Measurements from ENCODE around the gene ADAMTS14. TPM values are rescaled to one million over a fixed set of nuclear protein-coding genes. Genes with fewer than 3 reads are reported as not detected.

Gene ADAMTS14
- total RNA-seq, 1 experiment from 2014 or later, result 1.9 TPM

GRCh38 chr10:70658582-70659136, 13.6 kb upstream of the ADAMTS14 start:
- ChIA-PET CTCF (interaction anchor here (0.6 kb wide), 1 partner anchor 111 kb away, joined by 4 read pairs; no protein-coding TSS in a partner anchor), POLR2A (ENCODE audit: unreplicated experiment) (no interaction called here)
- H3K79me2 ChIP-seq (ENCODE audit: low read depth), result no peaks in the 10 kb centered on the region
- no peak overlapping the region for H3K4me3 ChIP-seq
- no peak overlapping the region for H2AFZ ChIP-seq
- H3K27me3 ChIP-seq (ENCODE audit: insufficient read depth, low read depth), result no peaks in the 10 kb centered on the region
- peaks cover 10% of the 10 kb centered on the region; the same call in 1 of the 2 replicates for H3K9me3 ChIP-seq (ENCODE audit: insufficient read depth, low read depth)
- TF ChIP-seq CTCF (conservative IDR thresholded peaks at IDR 0.05) (no peak), EZH2 (IDR thresholded peaks at IDR 0.05; ENCODE audit: low read depth) (no peak)
- intact Hi-C loops (cut with micrococcal nuclease; ENCODE audit: unreplicated experiment), result no loop called here
- no peaks in the 10 kb centered on the region for H4K20me1 ChIP-seq (ENCODE audit: insufficient read depth)
- peaks cover 13% of the 10 kb centered on the region for H3F3A ChIP-seq (ENCODE audit: insufficient read depth, low read depth)
- DNase-seq, result no peak
- H3K4me2 ChIP-seq, result no peak overlapping the region
- H3K36me3 ChIP-seq (ENCODE audit: low read depth), result no peaks in the 10 kb centered on the region
- BruUV-seq (replicated peaks), result no TSS peak
- H3K4me1 ChIP-seq (replicated peaks; ENCODE audit: insufficient read depth), result peaks cover 11% of the 10 kb centered on the region
- H3K27ac ChIP-seq, result no peak overlapping the region
- no peaks in the 10 kb centered on the region for H3K9me2 ChIP-seq (ENCODE audit: insufficient read depth)

GRCh38 chr10:70659306-70659705, 13.0 kb upstream of the ADAMTS14 start:
- H3K4me1 ChIP-seq (replicated peaks; ENCODE audit: insufficient read depth), result peaks cover 17% of the 10 kb centered on the region
- H3K36me3 ChIP-seq (ENCODE audit: low read depth), result no peaks in the 10 kb centered on the region
- CTCF ChIA-PET, result no interaction called here
- H3K4me2 ChIP-seq, result no peak overlapping the region
- no peaks in the 10 kb centered on the region for H3K9me2 ChIP-seq (ENCODE audit: insufficient read depth)
- no peaks in the 10 kb centered on the region for H4K20me1 ChIP-seq (ENCODE audit: insufficient read depth)
- TF ChIP-seq CTCF (conservative IDR thresholded peaks at IDR 0.05) (no peak), EZH2 (IDR thresholded peaks at IDR 0.05; ENCODE audit: low read depth) (no peak)
- peaks cover 10% of the 10 kb centered on the region; the same call in 1 of the 2 replicates for H3K9me3 ChIP-seq (ENCODE audit: insufficient read depth, low read depth)
- no TSS peak for BruUV-seq (replicated peaks)
- no peak overlapping the region for H2AFZ ChIP-seq
- H3K79me2 ChIP-seq (ENCODE audit: low read depth), result no peaks in the 10 kb centered on the region
- H3K27ac ChIP-seq, result no peak overlapping the region
- H3F3A ChIP-seq (ENCODE audit: insufficient read depth, low read depth), result peaks cover 16% of the 10 kb centered on the region
- DNase-seq, result no peak
- H3K4me3 ChIP-seq, result no peak overlapping the region
- no peaks in the 10 kb centered on the region for H3K27me3 ChIP-seq (ENCODE audit: insufficient read depth, low read depth)
- intact Hi-C loops (cut with micrococcal nuclease; ENCODE audit: unreplicated experiment), result no loop called here
- POLR2A ChIA-PET (ENCODE audit: unreplicated experiment), result no interaction called here

- ChIA-PET POLR2A (ENCODE audit: unreplicated experiment) (no interaction called here), CTCF (no interaction called here)
- no peaks in the 10 kb centered on the region for H3K27me3 ChIP-seq (ENCODE audit: insufficient read depth, low read depth)
- H3K9me3 ChIP-seq (ENCODE audit: insufficient read depth, low read depth), result peaks cover 10% of the 10 kb centered on the region; the same call in 1 of the 2 replicates
- no TSS peak for BruUV-seq (replicated peaks)
- H3K4me1 ChIP-seq (replicated peaks; ENCODE audit: insufficient read depth), result peaks cover 26% of the 10 kb centered on the region
- no peaks in the 10 kb centered on the region for H4K20me1 ChIP-seq (ENCODE audit: insufficient read depth)
- intact Hi-C loops (cut with micrococcal nuclease; ENCODE audit: unreplicated experiment), result no loop called here
- H3K79me2 ChIP-seq (ENCODE audit: low read depth), result no peaks in the 10 kb centered on the region
- DNase-seq, result no peak
- no peak overlapping the region for H2AFZ ChIP-seq
- H3K4me2 ChIP-seq, result no peak overlapping the region
- TF ChIP-seq EZH2 (IDR thresholded peaks at IDR 0.05; ENCODE audit: low read depth) (no peak), CTCF (conservative IDR thresholded peaks at IDR 0.05) (no peak)
- H3F3A ChIP-seq (ENCODE audit: insufficient read depth, low read depth), result peaks cover 25% of the 10 kb centered on the region
- no peaks in the 10 kb centered on the region for H3K9me2 ChIP-seq (ENCODE audit: insufficient read depth)
- H3K36me3 ChIP-seq (ENCODE audit: low read depth), result no peaks in the 10 kb centered on the region
- no peak overlapping the region for H3K27ac ChIP-seq
- no peak overlapping the region for H3K4me3 ChIP-seq
Observed at GRCh38 chr10:70660722-70661121, 11.6 kb upstream of the ADAMTS14 start.
